ENCODE results near the gene ARRDC4. TPM values are rescaled to one million over a fixed set of nuclear protein-coding genes. Genes with fewer than 3 reads are reported as not detected.

ARRDC4 gene
- total and polyA plus RNA-seq, 5 experiments from 2014 or later = 0.53 to 1.5 (median 0.63) TPM

- Mint-ChIP-seq H3K4me3 (no peak overlapping the region), H3K36me3 (no peaks in the 10 kb centered on the region), H3K4me1 (no peaks in the 10 kb centered on the region), H3K27me3 (no peaks in the 10 kb centered on the region), H3K27ac (no peak overlapping the region), H3K9me3 (no peaks in the 10 kb centered on the region)
- DNase-seq (no peak), ATAC-seq (no peak)
- POLR2A ChIA-PET = no interaction called here
Observed at GRCh38 chr15:98003996-98004395, 43.5 kb downstream of the ARRDC4 start.

GRCh38 chr15:98005659-98006058 is 45.2 kb downstream of the ARRDC4 start:
- Mint-ChIP-seq H3K27me3 (peaks cover 0 to 12% (median 3%) of the 10 kb centered on the region in 5 donors), H3K4me3 (no peak overlapping the region), H3K36me3 (no peaks in the 10 kb centered on the region), H3K9me3 (no peaks in the 10 kb centered on the region), H3K27ac (no peak overlapping the region), H3K4me1 (no peaks in the 10 kb centered on the region)
- POLR2A ChIA-PET = no interaction called here
- ATAC-seq (no peak), DNase-seq (no peak)

GRCh38 chr15:98009169-98009568 is 48.7 kb downstream of the ARRDC4 start:
- peaks cover 3 to 22% (median 4%) of the 10 kb centered on the region in 5 donors for H3K27me3 Mint-ChIP-seq
- DNase-seq = no peak
- no peaks in the 10 kb centered on the region for H3K9me3 Mint-ChIP-seq
- ATAC-seq = no peak
- H3K4me3 Mint-ChIP-seq = no peak overlapping the region
- H3K4me1 Mint-ChIP-seq = no peaks in the 10 kb centered on the region
- POLR2A ChIA-PET = no interaction called here
- H3K27ac Mint-ChIP-seq = no peak overlapping the region
- no peaks in the 10 kb centered on the region for H3K36me3 Mint-ChIP-seq

GRCh38 chr15:98009971-98010370 is 49.5 kb downstream of the ARRDC4 start:
- ATAC-seq (no peak), DNase-seq (no peak)
- Mint-ChIP-seq H3K27ac (no peak overlapping the region), H3K36me3 (no peaks in the 10 kb centered on the region), H3K4me3 (no peak overlapping the region), H3K27me3 (peaks cover 3 to 22% (median 5%) of the 10 kb centered on the region in 5 donors), H3K4me1 (no peaks in the 10 kb centered on the region), H3K9me3 (no peaks in the 10 kb centered on the region)
- POLR2A ChIA-PET = no interaction called here

GRCh38 chr15:98012354-98012753 is 51.9 kb downstream of the ARRDC4 start:
- ATAC-seq (no peak), DNase-seq (no peak)
- Mint-ChIP-seq H3K4me3 (no peak overlapping the region), H3K9me3 (no peaks in the 10 kb centered on the region), H3K36me3 (no peaks in the 10 kb centered on the region), H3K27ac (no peak overlapping the region), H3K4me1 (no peaks in the 10 kb centered on the region), H3K27me3 (peaks cover 3 to 22% (median 6%) of the 10 kb centered on the region in 5 donors)
- POLR2A ChIA-PET = no interaction called here

- no peaks in the 10 kb centered on the region for H3K9me3 Mint-ChIP-seq
- H3K4me1 Mint-ChIP-seq = no peaks in the 10 kb centered on the region
- ATAC-seq (no peak), DNase-seq (no peak)
- H3K27ac Mint-ChIP-seq = no peak overlapping the region
- POLR2A ChIA-PET = no interaction called here
- peaks cover 3 to 22% (median 6%) of the 10 kb centered on the region in 5 donors for H3K27me3 Mint-ChIP-seq
- no peak overlapping the region for H3K4me3 Mint-ChIP-seq
- H3K36me3 Mint-ChIP-seq = no peaks in the 10 kb centered on the region
Observed at GRCh38 chr15:98013631-98014030, 53.1 kb downstream of the ARRDC4 start.

- H3K4me3 Mint-ChIP-seq = no peak overlapping the region
- DNase-seq = no peak
- POLR2A ChIA-PET = no interaction called here
- H3K9me3 Mint-ChIP-seq = no peaks in the 10 kb centered on the region
- ATAC-seq = no peak
- H3K27ac Mint-ChIP-seq = no peak overlapping the region
- peaks cover 2 to 16% (median 3%) of the 10 kb centered on the region in 5 donors for H3K27me3 Mint-ChIP-seq
- no peaks in the 10 kb centered on the region for H3K36me3 Mint-ChIP-seq
- H3K4me1 Mint-ChIP-seq = no peaks in the 10 kb centered on the region
Observed at GRCh38 chr15:98017150-98017964, 56.9 kb downstream of the ARRDC4 start.

GRCh38 chr15:98018761-98019351 is 58.4 kb downstream of the ARRDC4 start:
- Mint-ChIP-seq H3K4me1 (no peaks in the 10 kb centered on the region), H3K9me3 (peaks cover 0 to 9% (median 5%) of the 10 kb centered on the region in 9 donors), H3K4me3 (no peak overlapping the region), H3K27ac (no peak overlapping the region), H3K27me3 (peaks cover 2 to 30% (median 4%) of the 10 kb centered on the region in 5 donors), H3K36me3 (no peaks in the 10 kb centered on the region)
- DNase-seq (no peak), ATAC-seq (no peak)
- POLR2A ChIA-PET = no interaction called here

Data from naive thymus-derived CD8-positive, alpha-beta T cell (primary cell).